Gastrocnemius medialis (tissue), 4 donors: Measurements from ENCODE around the gene MNAT1. TPM values are rescaled to one million over a fixed set of nuclear protein-coding genes. Genes with fewer than 3 reads are reported as not detected.
"Not testable (repeated sequence)": the region's sequence is repeated elsewhere in the genome, so short reads cannot be mapped to it uniquely, and the experiment has no call there.

Source experiments
- ATAC-seq, 2 donors: fragments of 150-250 bp; one replicate each; pipeline ENCODE4 v1.9.1; 2016
- DNase-seq, 2 donors: peaks; one replicate each; pipeline ENCODE4 v3.0.0-alpha.2; 2019
- H3K27ac ChIP-seq, 4 donors: fragments of 200-600 bp; sonication (generic); 1 replicate in 1 of 4; 2 replicates in 3 of 4; pipeline ENCODE4 v1.5.1; 2016 to 2018; ENCODE audit warnings: mild to moderate bottlenecking in 2 of 4, moderate library complexity in 1 of 4
- H3K27me3 ChIP-seq, 3 donors: fragments of 200-600 bp; sonication (generic) in 2 of 3; 1 replicate in 1 of 3; 2 replicates in 2 of 3; pipeline versions ENCODE4 v1.5.1 to v1.6.0; 2016 to 2019; ENCODE audit warnings: mild to moderate bottlenecking in 1 of 3, moderate library complexity in 1 of 3
- H3K36me3 ChIP-seq, 2 donors: fragments of 200-600 bp; sonication (generic) in 1 of 2; one replicate each; pipeline ENCODE4 v1.5.1; 2017 to 2018
- H3K4me1 ChIP-seq, 2 donors: fragments of 200-600 bp; sonication (generic) in 1 of 2; one replicate each; pipeline ENCODE4 v1.5.1; 2016 to 2017; ENCODE audit warnings: mild to moderate bottlenecking in 2 of 2
- H3K4me3 ChIP-seq, 4 donors: fragments of 200-600 bp; sonication (generic) in 3 of 4; 1 replicate in 1 of 4; 2 replicates in 3 of 4; pipeline ENCODE4 v1.5.1; 2016 to 2019; ENCODE audit warnings: mild to moderate bottlenecking in 2 of 4
- H3K9me3 ChIP-seq, 3 donors: fragments of 200-600 bp; sonication (generic) in 2 of 3; 1 replicate in 1 of 3; 2 replicates in 2 of 3; pipeline ENCODE4 v1.5.1; 2016 to 2019
- CTCF ChIP-seq, 5 experiments: fragments of 450-650 bp in 3 of 5; fragments of 200-600 bp in 2 of 5; sonication (generic) in 2 of 5; IDR thresholded peaks in 4 of 5; conservative IDR thresholded peaks in 1 of 5; 1 replicate in 4 of 5; 2 replicates in 1 of 5; pipeline ENCODE4 v1.5.1; 2016 to 2019; ENCODE audit warnings: antibody characterized with exemption in 5 of 5, mild to moderate bottlenecking in 3 of 5, moderate library complexity in 3 of 5
- POLR2A ChIP-seq, 2 donors: fragments of 450-650 bp; IDR thresholded peaks; one replicate each; pipeline ENCODE4 v1.6.1; 2017; ENCODE audit warnings: antibody characterized with exemption in 2 of 2, mild to moderate bottlenecking in 2 of 2, moderate library complexity in 2 of 2
- in situ Hi-C, 4 donors: fragments of 200-750 bp; cut with MboI; loops; one replicate each; pipeline versions ENCODE4 v1.15.0 to v1.8.0; 2017; ENCODE audit warnings: low sequenced_read_pairs in 4 of 4
- intact Hi-C: fragments of 100-400 bp; cut with DNase I; formaldehyde crosslinking; loops from one replicate; pipeline ENCODE4 v1.15.1; 2023; ENCODE audit warnings: low total_unique reads
- total RNA-seq, 4 donors: library from RNA; depleted of rRNA; stranded (reverse); fragments of >200 nt; gene quantifications; one replicate each; pipeline versions ENCODE4 v1.1.0 to v1.2.3, GENCODE V29; 2016

MNAT1 gene
- total RNA-seq, 4 donors from 2014 or later = 50.1 to 69.2 (median 62.0) TPM

- no peak for ATAC-seq
- TF ChIP-seq CTCF (IDR thresholded peaks at IDR 0.05 in 4 of 5, conservative IDR thresholded peaks at IDR 0.05 in 1 of 5) = no peak
- in situ Hi-C loops = no loop called here
- Histone ChIP-seq H3K27ac (no peak overlapping the region), H3K9me3 (no peaks in the 10 kb centered on the region), H3K36me3 (peaks cover 0 to 5% of the 10 kb centered on the region in 2 donors), H3K4me3 (no peak overlapping the region), H3K27me3 (no peaks in the 10 kb centered on the region), H3K4me1 (peaks cover 6 to 7% of the 10 kb centered on the region in 2 donors)
- DNase-seq = no peak
- intact Hi-C loops = no loop called here
Measured at GRCh38 chr14:60845523-60845922, 111.0 kb downstream of the MNAT1 start.

GRCh38 chr14:60848066-60848465 is 113.5 kb downstream of the MNAT1 start:
- ATAC-seq = no peak
- TF ChIP-seq CTCF (IDR thresholded peaks at IDR 0.05 in 4 of 5, conservative IDR thresholded peaks at IDR 0.05 in 1 of 5) (no peak), POLR2A (IDR thresholded peaks at IDR 0.05) (no peak)
- in situ Hi-C loops (no loop called here), intact Hi-C loops (no loop called here)
- H3K27ac ChIP-seq = no peak overlapping the region
- no peak for DNase-seq
- no peaks in the 10 kb centered on the region for H3K27me3 ChIP-seq
- peaks cover 0 to 19% of the 10 kb centered on the region in 2 donors for H3K36me3 ChIP-seq
- H3K9me3 ChIP-seq = no peaks in the 10 kb centered on the region
- no peaks in the 10 kb centered on the region for H3K4me1 ChIP-seq
- H3K4me3 ChIP-seq = no peak overlapping the region

GRCh38 chr14:60851692-60852091 is 117.1 kb downstream of the MNAT1 start:
- ATAC-seq, intact Hi-C loops, DNase-seq, in situ Hi-C loops, H3K27me3 ChIP-seq, H3K4me3 ChIP-seq, H3K9me3 ChIP-seq, H3K27ac ChIP-seq, H3K4me1 ChIP-seq: not testable (repeated sequence)
- peaks cover 0 to 19% of the 10 kb centered on the region in 2 donors for H3K36me3 ChIP-seq

GRCh38 chr14:60856111-60856510 is 121.5 kb downstream of the MNAT1 start:
- no peak for ATAC-seq
- TF ChIP-seq CTCF (IDR thresholded peaks at IDR 0.05 in 4 of 5, conservative IDR thresholded peaks at IDR 0.05 in 1 of 5) (no peak), POLR2A (IDR thresholded peaks at IDR 0.05) (no peak)

GRCh38 chr14:60859525-60859924 is 125.0 kb downstream of the MNAT1 start:
- intact Hi-C loops (no loop called here), in situ Hi-C loops (no loop called here)
- Histone ChIP-seq H3K27me3 (no peaks in the 10 kb centered on the region), H3K4me3 (no peak overlapping the region), H3K27ac (no peak overlapping the region), H3K9me3 (no peaks in the 10 kb centered on the region), H3K4me1 (peaks cover 30 to 32% of the 10 kb centered on the region in 2 donors), H3K36me3 (no peaks in the 10 kb centered on the region)
- ATAC-seq (no peak), DNase-seq (no peak)
- TF ChIP-seq CTCF (IDR thresholded peaks at IDR 0.05 in 4 of 5, conservative IDR thresholded peaks at IDR 0.05 in 1 of 5) = no peak
- TF ChIP-seq POLR2A (IDR thresholded peaks at IDR 0.05) = no peak

More at GRCh38 chr14:60856111-60856510, 121.5 kb downstream of the MNAT1 start:
- peaks cover 0 to 9% of the 10 kb centered on the region in 2 donors for H3K36me3 ChIP-seq
- no peak overlapping the region for H3K4me3 ChIP-seq
- H3K9me3 ChIP-seq = no peaks in the 10 kb centered on the region
- H3K27ac ChIP-seq = no peak overlapping the region
- peaks cover 0 to under 1% of the 10 kb centered on the region in 2 donors for H3K4me1 ChIP-seq
- intact Hi-C loops = no loop called here
- no peaks in the 10 kb centered on the region for H3K27me3 ChIP-seq
- in situ Hi-C loops = no loop called here
- no peak for DNase-seq
